ENCODE data around the gene PIGS. TPM values are rescaled to one million over a fixed set of nuclear protein-coding genes. Genes with fewer than 3 reads are reported as not detected.

Gene PIGS
- polyA plus RNA-seq, 3 donors, result 59.4 to 87.5 (median 84.9) TPM

- TF ChIP-seq CTCF (IDR thresholded peaks at IDR 0.05), result peak; percentile 10
- peak overlapping the region; percentile 37 for H3K9ac ChIP-seq (ENCODE audit: insufficient read depth, low read length, poor library complexity, severe bottlenecking)
- H3K27me3 Mint-ChIP-seq (ENCODE audit: low read depth in 3 of 3), result peaks cover 0 to 2% (median 0%) of the 10 kb centered on the region in 3 donors
Measured at GRCh38 chr17:28549236-28550132, 21.8 kb downstream of the PIGS start.

GRCh38 chr17:28548417-28549130, 22.8 kb downstream of the PIGS start:
- 96% methylated on average over 3 of the region's 6 CpGs for WGBS (ENCODE audit: insufficient coverage)
- Mint-ChIP-seq H3K36me3 (peaks cover 27 to 41% of the 10 kb centered on the region in 2 donors), H3K27me3 (ENCODE audit: low read depth in 3 of 3) (peaks cover 0 to 5% (median 2%) of the 10 kb centered on the region in 3 donors), H3K4me3 (peak overlapping the region; percentile 70 to 78), H3K4me1 (peaks cover 54% of the 10 kb centered on the region), H3K9me3 (no peaks in the 10 kb centered on the region), H3K27ac (peak overlapping the region; percentile 86 to 94 (median 93))
- Histone ChIP-seq H3K27me3 (ENCODE audit: control insufficient read depth in 2 of 2, insufficient read depth in 2 of 2, low read length in 2 of 2) (no peaks in the 10 kb centered on the region), H3K36me3 (replicated peaks in 1 of 2; ENCODE audit: control insufficient read depth in 1 of 2, insufficient read depth in 2 of 2, low read length in 2 of 2) (peaks cover 12 to 22% of the 10 kb centered on the region in 2 donors), H3K4me1 (ENCODE audit: control insufficient read depth in 1 of 2, insufficient read depth in 2 of 2, low read length in 2 of 2) (peaks cover 57 to 62% of the 10 kb centered on the region in 2 donors), H3K9ac (ENCODE audit: insufficient read depth, low read length, poor library complexity, severe bottlenecking) (no peak overlapping the region), H3K9me3 (replicated peaks in 1 of 2; ENCODE audit: control insufficient read depth in 1 of 2, insufficient read depth in 1 of 2, low read length in 2 of 2) (no peaks in the 10 kb centered on the region), H3K79me2 (ENCODE audit: insufficient read depth, low read length) (peaks cover 29% of the 10 kb centered on the region), H3K4me3 (replicated peaks in 1 of 3; ENCODE audit: low read depth in 2 of 3, low read length in 3 of 3) (peak overlapping the region in 1 of 3 experiments; percentile 83), H3K27ac (ENCODE audit: low read depth in 1 of 2, low read length in 2 of 2) (peak overlapping the region; percentile 86 to 88), H4K20me1 (ENCODE audit: insufficient read depth, low read length) (peaks cover 38% of the 10 kb centered on the region), H2AFZ (ENCODE audit: insufficient read depth, low read depth, low read length, poor library complexity, severe bottlenecking) (no peak overlapping the region), H3K4me2 (replicated peaks; ENCODE audit: extremely low read depth, low read length, poor library complexity, severe bottlenecking) (peak overlapping the region; percentile 73)
- intact Hi-C loops (cut with micrococcal nuclease), result no loop called here
- peak; percentile 68 for TF ChIP-seq CTCF (IDR thresholded peaks at IDR 0.05)
- no peak for DNase-seq

More at GRCh38 chr17:28549236-28550132, 21.8 kb downstream of the PIGS start:
- H3K79me2 ChIP-seq (ENCODE audit: insufficient read depth, low read length), result peaks cover 29% of the 10 kb centered on the region
- H3K27me3 ChIP-seq (ENCODE audit: control insufficient read depth in 2 of 2, insufficient read depth in 2 of 2, low read length in 2 of 2), result no peaks in the 10 kb centered on the region
- peak; percentile 63 to 86 (median 85) for DNase-seq
- peak overlapping the region in 1 of 3 experiments; percentile 83 for H3K4me3 ChIP-seq (replicated peaks in 1 of 3; ENCODE audit: low read depth in 2 of 3, low read length in 3 of 3)
- intact Hi-C loops (cut with micrococcal nuclease), result no loop called here
- H3K27ac ChIP-seq (ENCODE audit: low read depth in 1 of 2, low read length in 2 of 2), result peak overlapping the region; percentile 86 to 88
- H3K4me2 ChIP-seq (replicated peaks; ENCODE audit: extremely low read depth, low read length, poor library complexity, severe bottlenecking), result peak overlapping the region; percentile 92
- no peaks in the 10 kb centered on the region for H3K9me3 ChIP-seq (replicated peaks in 1 of 2; ENCODE audit: control insufficient read depth in 1 of 2, insufficient read depth in 1 of 2, low read length in 2 of 2)
- 50% methylated on average over 2 of the region's 3 CpGs for WGBS (ENCODE audit: insufficient coverage)
- Mint-ChIP-seq H3K9me3 (no peaks in the 10 kb centered on the region), H3K36me3 (peaks cover 36 to 50% of the 10 kb centered on the region in 2 donors), H3K4me3 (peak overlapping the region in 1 of 2 donors; percentile 57), H3K4me1 (peaks cover 54% of the 10 kb centered on the region), H3K27ac (peak overlapping the region; percentile 86 to 94 (median 93))
- peaks cover 21 to 31% of the 10 kb centered on the region in 2 donors for H3K36me3 ChIP-seq (replicated peaks in 1 of 2; ENCODE audit: control insufficient read depth in 1 of 2, insufficient read depth in 2 of 2, low read length in 2 of 2)
- no peak overlapping the region for H2AFZ ChIP-seq (ENCODE audit: insufficient read depth, low read depth, low read length, poor library complexity, severe bottlenecking)
- H3K4me1 ChIP-seq (ENCODE audit: control insufficient read depth in 1 of 2, insufficient read depth in 2 of 2, low read length in 2 of 2), result peaks cover 57 to 62% of the 10 kb centered on the region in 2 donors
- H4K20me1 ChIP-seq (ENCODE audit: insufficient read depth, low read length), result peaks cover 38% of the 10 kb centered on the region

Measured in CD14-positive monocyte (primary cell).